Upper lobe of left lung (tissue), 4 donors: ENCODE measurements around the gene TBKBP1.

Experiments used
- EP300 ChIP-seq, 4 donors: sonication (generic); formaldehyde crosslinking; IDR thresholded peaks; one replicate each; pipeline ENCODE4 v1.5.1; 2017; ENCODE audit warnings: antibody characterized with exemption in 4 of 4, control low read depth in 2 of 4
- POLR2A ChIP-seq, 4 donors: fragments of 450-650 bp; IDR thresholded peaks; one replicate each; pipeline ENCODE4 v1.5.1; 2016 to 2017; ENCODE audit warnings: antibody characterized with exemption in 4 of 4, mild to moderate bottlenecking in 2 of 4
- POLR2AphosphoS5 ChIP-seq, 2 donors: sonication (generic); formaldehyde crosslinking; IDR thresholded peaks; one replicate each; pipeline ENCODE4 v1.5.1; 2017; ENCODE audit warnings: antibody characterized with exemption in 2 of 2
- TF ChIP-seq, protein P1 (sequence below), 6 experiments: fragments of 450-650 bp in 4 of 6; fragments of 200-600 bp in 2 of 6; sonication (generic) in 2 of 6; IDR thresholded peaks; one replicate each; pipeline ENCODE4 v1.5.1; 2016 to 2019; ENCODE audit warnings: antibody characterized with exemption in 6 of 6

DNA sequence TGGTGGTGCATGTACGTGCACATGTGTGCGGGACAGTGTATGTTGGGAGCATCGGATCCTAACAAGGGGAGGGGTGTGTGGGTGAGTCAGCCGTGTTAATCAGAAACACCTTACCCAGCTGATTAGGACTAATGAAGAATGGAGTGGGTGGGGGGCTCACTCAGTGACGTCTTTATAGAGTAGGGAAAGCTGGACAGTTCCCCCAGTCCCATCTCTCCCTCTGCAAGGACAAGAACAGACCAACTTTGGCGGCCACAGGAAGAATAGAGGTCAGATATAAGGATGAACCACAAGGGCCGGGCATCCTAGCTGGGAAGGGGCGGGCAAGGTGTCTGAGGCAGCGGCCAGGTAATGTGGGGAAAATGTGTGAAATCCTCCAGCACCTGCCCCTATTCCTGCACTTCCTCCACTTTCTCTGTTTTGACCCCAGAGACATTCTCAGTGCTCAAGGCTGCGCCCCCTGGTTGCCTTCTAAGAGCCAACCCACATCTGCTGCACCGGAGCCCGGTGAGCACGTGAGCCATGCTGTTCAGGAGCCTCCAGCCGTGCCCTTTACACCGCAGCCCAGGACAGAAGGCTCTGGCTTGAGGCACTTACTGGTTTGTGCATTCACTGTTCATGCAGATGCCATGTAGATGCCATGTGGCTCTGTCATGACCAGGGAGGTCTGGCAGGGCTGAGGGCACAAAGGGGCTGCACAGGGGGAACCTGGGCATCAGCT lies 20.2 kb downstream of the TBKBP1 start:
- TF ChIP-seq, protein P1, sequence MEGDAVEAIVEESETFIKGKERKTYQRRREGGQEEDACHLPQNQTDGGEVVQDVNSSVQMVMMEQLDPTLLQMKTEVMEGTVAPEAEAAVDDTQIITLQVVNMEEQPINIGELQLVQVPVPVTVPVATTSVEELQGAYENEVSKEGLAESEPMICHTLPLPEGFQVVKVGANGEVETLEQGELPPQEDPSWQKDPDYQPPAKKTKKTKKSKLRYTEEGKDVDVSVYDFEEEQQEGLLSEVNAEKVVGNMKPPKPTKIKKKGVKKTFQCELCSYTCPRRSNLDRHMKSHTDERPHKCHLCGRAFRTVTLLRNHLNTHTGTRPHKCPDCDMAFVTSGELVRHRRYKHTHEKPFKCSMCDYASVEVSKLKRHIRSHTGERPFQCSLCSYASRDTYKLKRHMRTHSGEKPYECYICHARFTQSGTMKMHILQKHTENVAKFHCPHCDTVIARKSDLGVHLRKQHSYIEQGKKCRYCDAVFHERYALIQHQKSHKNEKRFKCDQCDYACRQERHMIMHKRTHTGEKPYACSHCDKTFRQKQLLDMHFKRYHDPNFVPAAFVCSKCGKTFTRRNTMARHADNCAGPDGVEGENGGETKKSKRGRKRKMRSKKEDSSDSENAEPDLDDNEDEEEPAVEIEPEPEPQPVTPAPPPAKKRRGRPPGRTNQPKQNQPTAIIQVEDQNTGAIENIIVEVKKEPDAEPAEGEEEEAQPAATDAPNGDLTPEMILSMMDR (IDR thresholded peaks at IDR 0.05): no peak
- TF ChIP-seq POLR2A (IDR thresholded peaks at IDR 0.05) (no peak), POLR2AphosphoS5 (IDR thresholded peaks at IDR 0.05) (no peak), EP300 (IDR thresholded peaks at IDR 0.05) (no peak)
